ENCODE measurements around the gene CAP2.

The CAP2 gene

GRCh38 chr6:17492350-17492749 is 99.0 kb downstream of the CAP2 start:
- no peak for ATAC-seq

GRCh38 chr6:17493286-17493685 is 99.9 kb downstream of the CAP2 start:
- no peak for TF ChIP-seq TOX (CRISPR knock-in tag; IDR thresholded peaks at IDR 0.05; ENCODE audit: borderline replicate concordance)
- TF ChIP-seq ZFP30 (CRISPR knock-in tag; IDR thresholded peaks at IDR 0.05), result no peak
- no peak for TF ChIP-seq PPARA (CRISPR knock-in tag; IDR thresholded peaks at IDR 0.05; ENCODE audit: borderline replicate concordance)
- no peak for TF ChIP-seq ZNF70 (CRISPR knock-in tag; IDR thresholded peaks at IDR 0.05)
- TF ChIP-seq TCF4 (CRISPR knock-in tag; IDR thresholded peaks at IDR 0.05; ENCODE audit: borderline replicate concordance), result no peak
- no peak for TF ChIP-seq ESRRG (CRISPR knock-in tag; IDR thresholded peaks at IDR 0.05)
- TF ChIP-seq CREB5 (CRISPR knock-in tag; IDR thresholded peaks at IDR 0.05; ENCODE audit: low read depth), result no peak
- no peak for TF ChIP-seq POU6F1 (CRISPR knock-in tag; IDR thresholded peaks at IDR 0.05; ENCODE audit: borderline replicate concordance, low read depth)
- TF ChIP-seq TSHZ2 (CRISPR knock-in tag; IDR thresholded peaks at IDR 0.05), result no peak
- TF ChIP-seq CSDC2 (CRISPR knock-in tag; IDR thresholded peaks at IDR 0.05), result no peak
- TF ChIP-seq BACH2 (CRISPR knock-in tag; IDR thresholded peaks at IDR 0.05; ENCODE audit: borderline replicate concordance), result no peak
- no peak for TF ChIP-seq ISL1 (CRISPR knock-in tag; IDR thresholded peaks at IDR 0.05)
- no peak for TF ChIP-seq GLIS3 (CRISPR knock-in tag; IDR thresholded peaks at IDR 0.05)
- TF ChIP-seq OSR1 (CRISPR knock-in tag; IDR thresholded peaks at IDR 0.05), result no peak
- TF ChIP-seq ZNF565 (CRISPR knock-in tag; conservative IDR thresholded peaks at IDR 0.05; ENCODE audit: low read depth), result no peak
- TF ChIP-seq RARB (CRISPR knock-in tag; IDR thresholded peaks at IDR 0.05), result no peak
- no peak for TF ChIP-seq ZFP3 (CRISPR knock-in tag; IDR thresholded peaks at IDR 0.05)
- no peak for TF ChIP-seq SNAI2 (CRISPR knock-in tag; IDR thresholded peaks at IDR 0.05)
- TF ChIP-seq PATZ1 (CRISPR knock-in tag; IDR thresholded peaks at IDR 0.05; ENCODE audit: borderline replicate concordance), result no peak
- no peak for TF ChIP-seq ZNF8 (CRISPR knock-in tag; IDR thresholded peaks at IDR 0.05)
- peak; percentile 71 for ATAC-seq

More at GRCh38 chr6:17492350-17492749, 99.0 kb downstream of the CAP2 start:
- TF ChIP-seq BACH2 (CRISPR knock-in tag; IDR thresholded peaks at IDR 0.05; ENCODE audit: borderline replicate concordance) (no peak), ARNTL (CRISPR knock-in tag; IDR thresholded peaks at IDR 0.05; ENCODE audit: borderline replicate concordance, low read depth) (no peak), TSHZ2 (CRISPR knock-in tag; IDR thresholded peaks at IDR 0.05) (no peak), CSDC2 (CRISPR knock-in tag; IDR thresholded peaks at IDR 0.05) (no peak), ISL1 (CRISPR knock-in tag; IDR thresholded peaks at IDR 0.05) (no peak)
